GM18507 (cell line): ENCODE measurements around the gene NT5M.

Source experiments
- DNase-seq: peaks from one replicate; pipeline ENCODE4 v3.0.0; 2011; ENCODE audit warnings: low read depth; ENCODE audit not compliant: insufficient read length; ENCODE audit errors: extremely low spot score
- FAIRE-seq: peaks from 2 replicates; lab custom pipeline; 2011; peaks lifted over from hg19 to GRCh38; lab: Jason Lieb, UNC

The NT5M gene

GRCh38 chr17:17328251-17328650 lies 25.1 kb downstream of the NT5M start:
- DNase-seq (no peak), FAIRE-seq (no peak)

- no peak for FAIRE-seq
- no peak for DNase-seq
Measured at GRCh38 chr17:17341452-17341851, 38.3 kb downstream of the NT5M start.

- DNase-seq (no peak), FAIRE-seq (no peak)
Measured at GRCh38 chr17:17342242-17342945, 39.2 kb downstream of the NT5M start.

GRCh38 chr17:17343160-17343735 lies 40.1 kb downstream of the NT5M start:
- no peak for FAIRE-seq
- DNase-seq: no peak

- DNase-seq (no peak), FAIRE-seq (no peak)
Measured at GRCh38 chr17:17343896-17344506, 40.8 kb downstream of the NT5M start.

- FAIRE-seq (no peak), DNase-seq (no peak)
Measured at GRCh38 chr17:17344507-17345293, 41.5 kb downstream of the NT5M start.

- FAIRE-seq (no peak), DNase-seq (no peak)
Measured at GRCh38 chr17:17345294-17345597, 42.1 kb downstream of the NT5M start.

GRCh38 chr17:17345686-17346427 lies 42.7 kb downstream of the NT5M start:
- FAIRE-seq (no peak), DNase-seq (no peak)

- DNase-seq (no peak), FAIRE-seq (no peak)
Measured at GRCh38 chr17:17346428-17347233, 43.5 kb downstream of the NT5M start.

GRCh38 chr17:17347234-17347955 lies 44.2 kb downstream of the NT5M start:
- FAIRE-seq (no peak), DNase-seq (no peak)

GRCh38 chr17:17347956-17348871 lies 45.0 kb downstream of the NT5M start:
- no peak for FAIRE-seq
- DNase-seq: no peak

- no peak for FAIRE-seq
- no peak for DNase-seq
Measured at GRCh38 chr17:17348872-17349723, 45.9 kb downstream of the NT5M start.

- DNase-seq (no peak), FAIRE-seq (no peak)
Measured at GRCh38 chr17:17349724-17350106, 46.5 kb downstream of the NT5M start.

GRCh38 chr17:17350491-17351355 lies 47.5 kb downstream of the NT5M start:
- FAIRE-seq: no peak
- DNase-seq: no peak

GRCh38 chr17:17351356-17351891 lies 48.3 kb downstream of the NT5M start:
- FAIRE-seq (no peak), DNase-seq (no peak)
